GM12865 (cell line): ENCODE measurements around the gene CCER1.

Source experiments
- DNase-seq: peaks from one replicate; pipeline ENCODE4 v3.0.0; 2010; ENCODE audit warnings: low read depth
- H3K4me3 ChIP-seq: 2 replicates; pipeline ENCODE4 v1.5.1; 2011; ENCODE audit warnings: mild to moderate bottlenecking, low read depth, low read length, control low read depth
- CTCF ChIP-seq: IDR thresholded peaks from 2 replicates; pipeline ENCODE4 v1.5.1; 2011; ENCODE audit warnings: low read length, control low read depth, low read depth, inconsistent platforms; ENCODE audit not compliant: insufficient read depth; ENCODE audit errors: missing control alignments

Gene CCER1

DNA sequence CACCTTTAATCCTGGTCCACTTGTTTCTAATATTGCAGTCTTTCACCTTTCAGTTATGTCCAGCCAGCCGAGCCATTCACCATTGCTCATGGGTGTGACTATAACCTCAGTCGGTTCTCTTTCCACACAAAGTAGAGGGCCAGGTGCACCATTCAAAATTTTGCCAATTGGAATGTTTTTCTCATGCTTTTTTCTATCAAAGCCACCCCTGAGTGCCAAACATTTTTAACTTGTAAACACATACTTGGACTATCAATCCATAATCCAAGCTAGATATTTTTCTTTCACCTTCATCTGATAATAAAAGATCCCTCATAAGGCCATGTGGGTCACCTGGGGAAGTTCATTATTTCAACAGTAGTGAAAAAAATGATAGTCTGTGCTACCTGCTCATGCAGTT lies 52.4 kb downstream of the CCER1 start:
- DNase-seq = no peak
- no peak overlapping the region for H3K4me3 ChIP-seq
- TF ChIP-seq CTCF = no peak
